HG03139 (cell line): ENCODE results near the gene PLEKHA1.

Experiments used
- ATAC-seq: cut with Tn5 transposase; IDR thresholded peaks from one replicate; pipeline ENCODE4 v1.9.1; 2021; ENCODE audit not compliant: unreplicated experiment

Gene PLEKHA1

DNA sequence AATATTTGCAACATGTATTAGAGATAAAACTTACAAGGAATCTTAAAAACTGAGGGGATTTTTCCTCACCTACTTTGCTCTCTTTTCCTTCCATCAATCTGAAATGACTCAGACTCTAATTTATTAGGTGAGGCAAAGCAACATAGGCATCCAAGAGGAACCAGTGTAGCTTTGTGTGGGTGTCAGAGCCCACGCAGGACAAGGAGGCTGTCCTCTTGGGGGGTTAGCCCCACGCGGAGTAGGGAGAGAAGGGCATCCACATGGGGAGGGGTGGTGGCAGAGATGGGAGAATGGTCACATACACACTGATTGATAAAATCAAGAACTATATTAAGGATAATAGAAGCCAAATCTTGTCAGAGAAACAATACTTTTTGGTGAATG, 46.1 kb downstream of the PLEKHA1 start:
- no peak for ATAC-seq

DNA sequence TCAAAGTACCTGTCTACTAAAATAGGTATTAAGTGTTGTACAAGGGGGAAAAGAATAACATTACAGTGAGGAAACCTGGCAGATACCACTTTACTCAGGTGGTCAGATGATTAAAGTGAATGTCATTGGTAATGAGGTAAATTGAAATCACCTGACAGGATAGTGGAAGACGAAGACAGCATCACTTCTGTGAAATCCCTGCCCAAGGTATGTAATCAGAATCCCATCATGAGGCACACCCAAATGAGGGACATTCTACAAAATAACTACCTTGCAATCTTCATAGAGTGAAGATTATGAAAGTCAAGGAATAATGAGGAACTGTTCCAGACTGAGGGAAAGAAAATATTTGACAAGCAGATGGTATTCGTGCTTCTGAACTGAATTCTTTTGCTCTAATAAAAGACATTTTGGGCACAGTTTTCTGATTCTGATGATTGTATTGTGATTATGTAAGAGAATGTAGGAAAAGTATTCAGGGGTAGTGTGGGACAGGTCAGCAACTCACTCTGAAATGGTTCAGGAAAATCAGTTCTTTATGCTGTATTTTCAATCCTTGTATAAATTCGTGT, 46.6 kb downstream of the PLEKHA1 start:
- no peak for ATAC-seq

DNA sequence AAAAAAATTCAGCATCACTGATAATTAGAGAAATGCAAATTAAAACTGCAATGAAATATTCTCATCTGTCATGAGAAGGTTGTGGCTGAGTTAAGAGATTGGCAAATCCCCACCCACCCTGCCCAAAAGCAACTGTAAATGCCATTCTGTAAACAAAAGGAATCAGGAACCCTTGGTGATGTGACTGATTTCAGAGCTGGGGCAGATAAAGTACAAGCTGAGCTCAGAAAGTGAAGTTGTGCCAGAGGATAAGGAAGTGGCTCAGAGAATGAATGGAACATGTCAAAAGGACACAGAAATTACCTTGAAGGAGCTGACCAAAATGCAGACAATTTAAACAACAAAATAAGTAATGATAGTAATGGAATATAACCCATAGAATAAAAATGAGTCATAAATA, 47.2 kb downstream of the PLEKHA1 start:
- no peak for ATAC-seq

DNA sequence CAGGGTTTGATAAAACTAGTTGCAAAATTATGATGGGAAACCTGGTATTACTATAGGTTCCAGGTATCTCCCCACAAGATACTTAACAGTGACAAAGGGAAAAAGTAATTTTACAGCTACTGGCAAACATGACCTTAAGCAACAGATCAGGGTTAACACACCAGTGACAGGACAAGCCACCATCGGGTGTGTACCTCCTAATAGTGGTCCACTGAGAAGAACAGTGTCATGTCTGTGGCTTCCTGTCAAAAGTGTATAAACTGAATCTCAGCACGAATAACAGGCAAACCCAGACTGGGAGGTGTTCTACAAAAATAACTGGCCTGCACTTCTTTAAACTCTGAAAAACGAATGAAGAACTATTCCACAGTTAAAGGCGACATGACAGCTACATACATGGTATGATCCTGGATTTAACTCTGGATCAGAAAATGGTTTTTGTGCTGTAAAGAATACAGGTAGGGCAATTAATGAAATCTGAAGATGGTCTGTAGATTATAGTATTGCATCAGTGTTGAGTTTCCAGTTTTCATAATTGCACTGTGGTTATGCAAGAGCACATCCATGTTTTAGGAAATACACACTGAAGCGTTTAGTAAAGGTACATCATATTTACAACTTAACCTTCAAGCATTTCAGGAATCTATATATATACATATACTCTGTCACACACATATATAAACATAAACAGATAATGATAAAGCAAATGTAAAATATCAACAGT, 47.9 kb downstream of the PLEKHA1 start:
- no peak for ATAC-seq

DNA sequence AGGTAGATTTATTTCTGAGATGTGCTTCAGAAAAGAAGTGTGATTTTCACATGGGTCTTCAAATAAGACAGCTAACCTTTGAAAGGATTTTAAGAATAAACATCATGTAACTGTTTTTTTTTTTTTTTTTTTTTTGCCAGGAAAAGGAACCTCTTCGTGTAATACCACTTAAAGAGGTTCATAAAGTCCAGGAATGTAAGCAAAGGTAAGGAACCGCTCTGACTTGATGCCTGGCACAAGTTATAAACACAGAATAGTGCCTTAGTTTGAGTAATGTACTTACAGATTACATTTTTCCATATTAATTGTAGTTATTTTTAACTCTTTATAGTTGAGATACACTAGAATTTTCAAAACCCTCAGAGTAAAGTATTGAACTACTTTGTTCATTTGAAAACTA, 49.6 kb downstream of the PLEKHA1 start:
- no peak for ATAC-seq

DNA sequence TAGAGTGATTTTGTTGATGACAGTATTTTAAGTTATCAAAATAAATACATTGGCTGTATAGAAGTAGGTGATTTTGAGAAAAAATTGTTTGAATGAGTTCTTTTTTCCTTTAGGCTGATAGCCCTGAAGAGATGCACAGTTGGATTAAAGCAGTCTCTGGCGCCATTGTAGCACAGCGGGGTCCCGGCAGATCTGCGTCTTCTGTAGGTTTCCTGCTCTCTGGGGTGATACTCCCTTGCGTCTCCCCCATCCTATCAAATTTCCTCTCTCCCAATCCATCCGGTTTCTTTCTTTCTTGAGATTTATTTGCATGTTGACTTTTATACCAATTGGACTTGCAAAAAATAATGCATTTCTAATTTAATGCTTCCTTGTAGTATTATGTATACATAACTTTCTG, 52.3 kb downstream of the PLEKHA1 start:
- ATAC-seq: no peak

DNA sequence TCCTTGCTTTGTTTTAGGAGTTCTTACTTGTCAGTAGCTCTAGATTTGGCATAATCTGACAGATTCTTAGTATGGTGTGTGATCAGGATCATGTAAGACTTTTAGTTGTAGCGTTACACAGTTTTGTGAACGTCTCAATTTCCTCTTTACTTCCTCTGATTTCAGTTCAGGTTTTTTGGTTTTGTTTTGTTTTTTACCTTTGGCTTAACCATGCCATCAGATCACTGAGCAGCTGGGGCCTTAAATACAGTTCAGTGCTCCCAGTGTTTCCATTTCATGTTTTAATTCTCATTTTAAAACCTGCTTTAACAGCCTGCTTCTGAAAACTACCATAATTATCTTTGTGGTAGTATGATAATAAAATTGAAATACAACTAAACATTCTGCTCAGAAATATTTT, 52.8 kb downstream of the PLEKHA1 start:
- no peak for ATAC-seq

DNA sequence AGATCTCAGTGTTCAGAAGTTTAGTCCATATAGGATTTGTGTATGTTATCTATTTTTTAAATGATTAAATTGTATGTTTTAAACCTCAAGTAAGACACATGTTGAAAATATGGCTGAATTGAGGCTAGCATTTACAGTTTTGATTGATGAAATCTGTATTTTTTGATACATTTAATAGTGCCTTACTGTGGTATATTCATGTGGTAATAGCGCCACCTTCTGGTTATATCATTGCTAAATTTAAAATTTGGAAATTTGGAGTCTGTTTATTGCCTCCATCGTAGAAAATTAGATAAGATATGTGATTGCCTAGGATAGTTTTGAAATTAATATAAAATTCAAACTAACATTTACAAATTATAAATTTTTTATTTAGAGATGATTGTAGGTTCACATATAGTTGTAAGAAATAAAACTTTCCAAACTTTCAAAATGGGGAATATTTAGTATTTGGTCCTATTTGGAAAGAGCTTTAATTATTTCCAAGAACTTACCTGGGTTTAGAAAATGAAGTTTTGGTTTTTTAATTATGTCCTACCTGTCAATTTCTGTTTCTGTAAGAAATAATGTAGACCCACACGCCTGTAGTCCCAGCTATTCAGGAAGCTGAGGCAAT, 60.8 kb downstream of the PLEKHA1 start:
- no peak for ATAC-seq

DNA sequence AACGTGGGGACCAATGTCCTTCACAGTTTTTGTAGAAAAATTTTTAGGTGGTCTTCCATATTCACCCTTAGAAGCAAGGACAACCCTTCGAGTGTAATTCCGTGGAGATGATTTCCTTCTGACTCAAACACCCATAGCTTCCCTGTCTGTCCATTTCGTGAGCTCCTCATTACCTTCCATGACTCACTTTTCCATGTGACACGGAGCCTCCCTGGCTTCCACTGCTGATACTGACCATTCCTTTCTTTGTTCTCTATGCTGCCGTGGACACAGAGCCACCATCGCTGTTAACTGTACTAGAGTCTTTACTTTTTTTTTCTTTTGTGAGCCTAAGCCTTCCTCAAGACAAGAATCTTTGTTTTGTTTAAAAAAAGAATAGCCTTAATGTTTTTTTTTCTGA, 67.5 kb downstream of the PLEKHA1 start:
- ATAC-seq: no peak

DNA sequence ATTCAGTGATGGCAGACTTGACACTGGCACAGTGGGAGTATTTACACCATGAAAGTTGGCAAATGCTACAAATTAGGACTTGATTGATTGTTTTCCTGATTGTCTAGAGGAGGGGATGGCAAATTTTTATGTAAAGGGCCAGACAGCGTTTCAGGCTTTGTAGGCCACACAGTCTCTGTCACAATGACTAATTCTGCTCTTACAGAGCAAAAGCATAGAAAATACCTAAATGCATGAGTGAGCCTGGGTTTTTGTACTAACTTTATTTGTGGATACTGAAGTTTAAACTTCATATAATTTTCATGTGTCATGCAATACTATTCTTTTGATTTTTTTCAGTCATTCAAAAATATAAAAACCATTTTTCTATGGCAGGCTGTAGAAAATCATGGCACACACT, 71.0 kb downstream of the PLEKHA1 start:
- no peak for ATAC-seq

DNA sequence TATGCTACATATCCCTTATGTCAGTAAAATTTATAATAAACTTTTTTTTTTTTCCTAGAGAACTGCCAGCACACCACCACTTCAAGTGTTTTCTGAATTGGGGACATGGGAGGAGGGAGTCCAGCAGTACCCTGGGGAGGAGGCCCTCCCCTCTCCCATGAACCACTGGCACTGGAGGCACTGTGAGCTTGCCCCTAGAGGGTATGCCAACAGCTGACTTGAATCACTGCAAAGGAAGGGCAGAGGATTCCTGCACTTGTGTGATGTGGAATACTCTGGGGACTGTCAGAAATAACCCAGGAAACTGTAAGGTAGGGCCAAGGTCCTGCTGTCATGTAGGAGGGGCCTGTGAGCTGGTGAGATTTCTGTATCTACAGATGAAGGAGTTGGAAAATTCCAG, 71.4 kb downstream of the PLEKHA1 start:
- no peak for ATAC-seq

DNA sequence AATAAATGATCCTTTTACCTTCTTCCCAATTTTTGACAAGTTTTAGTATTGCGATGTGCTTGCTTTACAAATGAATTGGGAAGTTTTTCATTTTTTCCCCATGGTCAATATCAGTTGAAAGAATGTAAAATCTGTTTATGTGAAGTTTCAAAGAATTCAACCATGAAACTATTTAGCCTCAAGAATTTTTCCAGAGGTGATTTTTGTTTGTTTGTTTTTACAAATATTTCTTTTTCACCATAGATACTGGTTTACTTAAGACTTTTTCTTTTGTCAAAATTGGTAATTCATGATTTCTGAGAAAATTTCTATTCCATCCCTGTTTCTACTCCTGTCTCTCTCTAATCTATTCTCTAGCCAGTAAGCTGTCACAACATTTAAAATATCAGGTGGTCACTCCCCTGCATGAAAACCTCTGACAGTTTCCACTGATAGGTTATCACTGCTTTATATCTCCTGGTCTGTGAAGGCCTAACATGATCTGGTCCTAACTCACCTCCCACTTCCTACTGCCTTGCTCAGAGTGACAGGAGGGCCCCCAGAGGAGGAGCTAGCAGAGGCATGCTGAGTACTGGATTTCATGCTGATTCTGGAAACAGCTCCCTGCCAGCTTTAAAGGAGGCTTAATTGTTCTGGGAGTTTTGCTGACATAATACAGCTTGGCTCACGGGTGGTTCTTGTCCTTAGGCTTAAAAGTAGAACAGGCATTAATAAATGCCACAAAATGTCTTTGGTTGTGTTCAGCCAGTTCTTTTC, 72.3 kb downstream of the PLEKHA1 start:
- ATAC-seq: no peak

DNA sequence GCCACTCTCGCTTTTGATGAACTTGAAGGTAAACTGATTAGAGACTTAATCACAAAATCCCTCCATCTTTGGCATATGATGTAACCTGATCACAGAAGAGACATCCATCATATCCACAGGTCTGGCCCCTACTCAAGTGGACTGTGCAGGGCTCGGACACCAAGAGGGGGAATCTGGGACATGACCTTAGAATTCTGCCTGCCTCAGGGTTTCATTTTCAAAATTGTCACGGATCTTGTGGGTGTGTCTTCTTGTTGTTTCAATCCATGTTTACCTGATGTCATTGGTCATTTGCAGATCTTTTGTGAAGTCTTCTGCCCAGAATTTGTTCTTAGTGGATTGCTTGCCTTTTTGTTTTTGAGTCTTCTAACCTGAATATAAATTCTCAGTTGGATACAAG, 74.1 kb downstream of the PLEKHA1 start:
- ATAC-seq: no peak

DNA sequence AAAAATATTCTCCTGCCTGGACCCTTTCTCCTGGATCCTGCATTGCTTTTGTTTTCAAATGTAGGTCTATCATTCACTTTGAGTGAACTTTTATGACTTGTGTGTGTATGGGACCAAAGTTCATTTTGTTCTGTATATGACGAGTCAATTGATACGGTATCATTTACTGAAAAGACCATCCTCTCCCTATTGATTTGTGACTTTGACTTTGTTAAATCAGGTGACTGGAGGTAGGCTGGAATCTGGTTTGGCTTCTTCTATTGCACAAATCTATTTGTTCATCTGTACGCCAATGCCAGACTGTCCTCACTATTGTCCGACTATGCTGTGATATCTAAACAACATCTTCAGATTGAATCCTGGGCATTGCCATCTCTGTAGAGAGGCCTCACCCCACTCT, 74.6 kb downstream of the PLEKHA1 start:
- no peak for ATAC-seq

DNA sequence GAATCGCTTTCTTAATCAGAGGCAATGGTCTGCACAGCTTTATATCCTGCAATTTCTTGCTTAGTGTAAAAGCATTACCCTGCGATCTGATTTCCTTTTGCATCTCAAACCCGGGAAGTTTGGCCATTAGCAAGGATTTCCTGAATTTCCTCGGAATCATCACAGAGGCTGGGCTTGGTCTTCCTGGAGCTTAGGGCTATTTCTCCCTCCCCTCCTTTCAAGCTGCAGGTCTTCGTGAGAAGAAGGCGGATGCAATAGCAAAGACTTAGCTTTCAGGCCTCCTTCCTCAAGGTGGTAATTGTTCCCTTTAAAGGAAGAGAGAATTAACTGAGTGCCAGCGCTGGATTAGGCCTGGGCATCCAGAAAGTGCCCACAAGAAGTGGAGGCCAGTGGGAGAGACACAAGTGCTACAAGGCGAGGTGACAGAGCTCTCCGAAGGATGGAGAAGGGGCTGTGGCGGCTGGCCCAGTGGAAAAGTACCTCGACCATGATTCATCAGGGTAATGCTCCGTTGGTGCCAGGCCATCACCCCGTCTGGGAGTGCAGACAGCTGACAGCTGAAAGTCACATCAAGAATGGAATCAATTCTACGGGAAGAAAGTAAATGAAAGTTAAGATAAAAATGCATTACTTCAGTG, 76.0 kb downstream of the PLEKHA1 start:
- no peak for ATAC-seq

DNA sequence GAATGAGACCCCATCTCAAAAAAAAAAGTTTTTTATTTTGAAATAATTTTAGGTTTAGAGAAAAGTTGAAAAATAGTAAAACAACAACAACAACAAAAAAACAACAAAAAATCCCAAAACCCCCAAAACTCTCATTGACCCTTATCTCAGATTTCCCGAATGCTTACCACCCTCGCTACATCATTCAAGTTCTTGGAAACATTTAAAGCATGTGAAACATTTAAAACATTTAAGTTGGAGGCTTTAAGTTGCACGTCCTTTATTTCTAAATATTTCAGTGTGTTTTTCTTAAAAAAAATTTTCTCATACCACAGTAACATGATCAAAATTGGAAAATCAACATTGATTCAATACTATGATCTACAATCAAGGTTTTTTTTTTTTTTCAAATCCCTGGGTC, 79.6 kb downstream of the PLEKHA1 start:
- ATAC-seq: no peak

DNA sequence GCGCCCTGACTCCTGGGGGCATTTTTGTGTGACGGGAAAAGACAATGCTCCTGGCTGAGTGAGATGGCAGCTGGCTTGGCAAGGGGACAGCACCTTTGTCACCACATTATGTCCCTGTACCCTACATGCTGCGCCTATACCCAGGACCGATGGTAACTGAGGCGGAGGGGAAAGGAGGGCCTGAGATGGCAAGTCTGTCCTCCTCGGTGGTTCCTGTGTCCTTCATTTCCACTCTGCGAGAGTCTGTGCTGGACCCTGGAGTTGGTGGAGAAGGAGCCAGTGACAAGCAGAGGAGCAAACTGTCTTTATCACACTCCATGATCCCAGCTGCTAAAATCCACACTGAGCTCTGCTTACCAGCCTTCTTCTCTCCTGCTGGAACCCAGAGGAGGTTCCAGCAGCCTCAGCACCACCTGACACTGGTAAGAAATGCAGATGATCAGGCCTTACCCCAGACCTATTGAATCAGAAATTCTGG, 80.1 kb downstream of the PLEKHA1 start, which contains the start of gene ARMS2:
ARMS2 (plus strand) TSS at position 51 of the 478 bp plus-strand sequence; CDS start at position 126, 75 bp downstream.
- ATAC-seq: no peak

DNA sequence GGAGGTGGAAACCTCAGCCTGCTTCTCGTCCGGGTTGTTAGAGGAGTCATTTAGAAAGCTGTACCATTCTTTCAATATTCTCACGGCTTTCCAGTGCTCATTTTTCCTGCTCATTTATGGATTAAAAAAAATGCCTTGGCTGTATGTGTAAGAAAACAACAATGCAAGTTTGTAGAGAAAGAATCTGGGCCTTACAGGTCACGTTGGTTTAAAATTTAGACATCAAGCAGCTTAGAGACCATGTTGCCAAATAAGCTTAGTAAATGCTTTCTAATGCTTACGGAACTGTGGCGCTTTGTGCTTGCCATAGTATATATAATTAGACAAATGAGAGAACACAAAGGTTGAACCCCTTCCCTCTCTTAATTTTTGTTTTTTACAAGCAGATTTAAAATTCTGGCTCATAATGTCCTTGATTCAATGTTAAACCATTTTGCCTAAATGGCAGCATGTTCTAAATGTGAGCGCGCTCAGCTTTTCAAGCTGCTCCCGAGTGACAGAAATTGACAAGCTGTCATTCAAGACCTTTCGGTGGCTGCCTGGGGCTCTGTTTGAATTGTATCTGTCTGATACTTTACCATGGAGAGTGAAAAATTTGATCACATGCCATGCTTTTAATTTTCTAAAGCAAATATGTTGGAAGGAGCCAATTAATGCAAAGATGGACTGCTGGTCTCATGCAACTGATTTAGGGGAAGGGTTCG, 81.0 kb downstream of the PLEKHA1 start:
- ATAC-seq: no peak

DNA sequence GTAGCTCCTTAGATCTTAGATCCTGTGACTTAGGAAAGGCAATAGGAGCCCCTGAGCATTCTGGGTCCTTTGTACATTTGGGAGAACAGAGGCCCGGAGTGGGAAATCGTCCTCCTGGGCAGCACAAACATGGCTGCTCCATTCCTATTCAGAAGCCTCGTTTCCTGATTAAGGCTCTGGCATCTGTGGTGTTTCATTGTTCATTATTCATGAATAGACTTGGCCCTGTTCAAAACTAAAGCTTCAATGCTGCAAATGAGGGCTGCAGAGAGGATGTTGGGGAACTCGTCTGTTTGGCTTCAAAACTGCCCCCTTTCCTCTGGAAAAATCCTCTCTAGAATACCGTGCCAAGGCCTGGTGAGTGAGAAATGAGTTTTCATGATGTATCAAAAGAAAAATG, 83.4 kb downstream of the PLEKHA1 start:
- no peak for ATAC-seq

DNA sequence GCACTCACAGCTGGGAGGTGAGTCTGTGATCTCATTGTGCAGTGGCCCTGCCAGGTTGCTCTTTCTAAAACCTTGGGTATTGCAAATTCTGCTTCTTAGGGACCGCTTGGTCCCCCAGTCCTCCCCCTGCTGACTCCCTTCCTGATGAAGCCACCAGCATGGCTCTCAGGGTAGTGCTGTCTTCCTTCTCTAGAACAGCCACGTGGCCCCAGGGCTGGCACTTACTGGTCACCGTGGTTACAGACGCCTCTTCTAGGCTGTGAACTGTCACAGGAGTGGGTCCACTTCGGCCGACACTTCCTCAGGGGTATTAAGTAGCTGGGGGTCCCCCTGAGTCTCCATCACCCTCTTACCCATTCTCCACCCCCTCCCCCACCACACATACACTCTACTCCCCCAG, 84.2 kb downstream of the PLEKHA1 start:
- ATAC-seq: no peak
